SU-DHL-6 (cell line): ENCODE results near the gene RAC2.

ENCODE experiments used
- H2AFZ ChIP-seq: fragments of 200-600 bp; sonication (generic); 2 replicates; pipeline ENCODE4 v1.6.1; 2014; ENCODE audit warnings: low read depth, mild to moderate bottlenecking, moderate library complexity, mixed read lengths, antibody characterized with exemption, low read length; ENCODE audit not compliant: severe bottlenecking
- H3F3A ChIP-seq: fragments of 200-600 bp; shearing (Covaris generic); 2 replicates; pipeline ENCODE4 v1.6.0; 2016; ENCODE audit warnings: antibody characterized with exemption, mild to moderate bottlenecking; ENCODE audit not compliant: insufficient read depth
- H3K27ac ChIP-seq: fragments of 200-600 bp; sonication (generic); 2 replicates; pipeline ENCODE4 v1.5.1; 2016; ENCODE audit warnings: low read depth, mild to moderate bottlenecking, low read length, moderate library complexity, mixed read lengths
- H3K27me3 ChIP-seq: fragments of 200-600 bp; sonication (generic), shearing (Covaris generic); 2 replicates; pipeline ENCODE4 v1.6.0; 2014; ENCODE audit warnings: mild to moderate bottlenecking, low read length
- H3K36me3 ChIP-seq: fragments of 200-600 bp; sonication (generic); 2 replicates; pipeline ENCODE4 v1.6.1; 2014; ENCODE audit warnings: mild to moderate bottlenecking, low read length, mixed read lengths
- H3K4me2 ChIP-seq: fragments of 300-600, 200-600 bp; shearing (Covaris generic), sonication (generic); 2 replicates; pipeline ENCODE4 v1.6.0; 2014; ENCODE audit warnings: low read length, low read depth, mild to moderate bottlenecking; ENCODE audit not compliant: poor library complexity, severe bottlenecking
- H3K4me3 ChIP-seq: fragments of 200-600 bp; sonication (generic); 2 replicates; pipeline ENCODE4 v1.5.1; 2014; ENCODE audit warnings: antibody characterized with exemption, low read length, mild to moderate bottlenecking, mixed read lengths; ENCODE audit not compliant: insufficient read depth, poor library complexity, severe bottlenecking
- H3K79me2 ChIP-seq: fragments of 200-600 bp; sonication (generic); 2 replicates; pipeline ENCODE4 v1.6.1; 2014; ENCODE audit warnings: mild to moderate bottlenecking, low read length, moderate library complexity; ENCODE audit not compliant: insufficient read depth
- H3K9ac ChIP-seq: fragments of 200-600 bp; sonication (generic); 2 replicates; pipeline ENCODE4 v1.7.0; 2014; ENCODE audit warnings: mild to moderate bottlenecking, low read length
- H3K9me2 ChIP-seq: fragments of 200-600 bp; sonication (generic); replicated peaks from 2 replicates; pipeline ENCODE4 v1.6.1; 2014; ENCODE audit warnings: low read length; ENCODE audit not compliant: insufficient read depth
- H3K9me3 ChIP-seq: fragments of 200-600 bp; sonication (generic); 2 replicates; pipeline ENCODE4 v1.6.1; 2014; ENCODE audit warnings: low read length, mixed read lengths; ENCODE audit not compliant: insufficient read depth
- H4K20me1 ChIP-seq: fragments of 200-600 bp; sonication (generic); 2 replicates; pipeline ENCODE4 v1.6.1; 2014; ENCODE audit warnings: low read depth, mild to moderate bottlenecking, antibody characterized with exemption, low read length, moderate library complexity, mixed read lengths
- CTCF ChIP-seq: fragments of 200-600 bp; sonication (generic); IDR thresholded peaks from one replicate; pipeline ENCODE4 v1.5.1; 2017; ENCODE audit warnings: antibody characterized with exemption, mild to moderate bottlenecking, low read length, moderate library complexity; ENCODE audit not compliant: insufficient read depth, poor library complexity, severe bottlenecking
- EZH2phosphoT487 ChIP-seq: fragments of 200-600 bp; sonication (generic), shearing (Covaris generic); conservative IDR thresholded peaks from 2 replicates; pipeline ENCODE4 v1.6.1; 2018; ENCODE audit warnings: mild to moderate bottlenecking, antibody characterized with exemption, low read length, moderate library complexity, mixed read lengths

The RAC2 gene

GRCh38 chr22:37181681-37182080, 62.4 kb downstream of the RAC2 start:
- Histone ChIP-seq H3K27me3 (no peaks in the 10 kb centered on the region), H2AFZ (no peak overlapping the region), H3K27ac (no peak overlapping the region), H3K79me2 (no peaks in the 10 kb centered on the region), H3F3A (no peaks in the 10 kb centered on the region), H3K4me3 (no peak overlapping the region), H3K9me3 (no peaks in the 10 kb centered on the region), H3K4me2 (no peak overlapping the region), H4K20me1 (no peaks in the 10 kb centered on the region), H3K36me3 (no peaks in the 10 kb centered on the region), H3K9me2 (no peaks in the 10 kb centered on the region), H3K9ac (no peak overlapping the region)
- TF ChIP-seq EZH2phosphoT487 (no peak), CTCF (no peak)

- H3K79me2 ChIP-seq, result no peaks in the 10 kb centered on the region
- no peak overlapping the region for H3K4me2 ChIP-seq
- H3K27ac ChIP-seq, result no peak overlapping the region
- no peaks in the 10 kb centered on the region for H3F3A ChIP-seq
- TF ChIP-seq CTCF, result no peak
- no peak for TF ChIP-seq EZH2phosphoT487
- no peak overlapping the region for H3K4me3 ChIP-seq
- H4K20me1 ChIP-seq, result no peaks in the 10 kb centered on the region
- H2AFZ ChIP-seq, result no peak overlapping the region
- H3K9me2 ChIP-seq, result no peaks in the 10 kb centered on the region
- H3K9me3 ChIP-seq, result no peaks in the 10 kb centered on the region
- no peaks in the 10 kb centered on the region for H3K27me3 ChIP-seq
- H3K36me3 ChIP-seq, result no peaks in the 10 kb centered on the region
- no peak overlapping the region for H3K9ac ChIP-seq
Measured at GRCh38 chr22:37180531-37181231, 63.4 kb downstream of the RAC2 start.

GRCh38 chr22:37179622-37180420, 64.2 kb downstream of the RAC2 start:
- Histone ChIP-seq H4K20me1 (no peaks in the 10 kb centered on the region), H3K9ac (no peak overlapping the region), H3K4me3 (no peak overlapping the region), H2AFZ (no peak overlapping the region), H3K9me2 (no peaks in the 10 kb centered on the region), H3K9me3 (no peaks in the 10 kb centered on the region), H3F3A (no peaks in the 10 kb centered on the region), H3K27ac (no peak overlapping the region), H3K79me2 (no peaks in the 10 kb centered on the region), H3K4me2 (no peak overlapping the region), H3K36me3 (no peaks in the 10 kb centered on the region), H3K27me3 (no peaks in the 10 kb centered on the region)
- TF ChIP-seq EZH2phosphoT487 (no peak), CTCF (no peak)
